ENCODE measurements around the gene CSTB. TPM values are rescaled to one million over a fixed set of nuclear protein-coding genes. Genes with fewer than 3 reads are reported as not detected.
A peak's percentile ranks its signal among the peaks of the same experiment; 100 is the strongest.

The CSTB gene
- total and polyA plus RNA-seq, 8 donors: 7.4 to 35.6 (median 14.1) TPM

DNA sequence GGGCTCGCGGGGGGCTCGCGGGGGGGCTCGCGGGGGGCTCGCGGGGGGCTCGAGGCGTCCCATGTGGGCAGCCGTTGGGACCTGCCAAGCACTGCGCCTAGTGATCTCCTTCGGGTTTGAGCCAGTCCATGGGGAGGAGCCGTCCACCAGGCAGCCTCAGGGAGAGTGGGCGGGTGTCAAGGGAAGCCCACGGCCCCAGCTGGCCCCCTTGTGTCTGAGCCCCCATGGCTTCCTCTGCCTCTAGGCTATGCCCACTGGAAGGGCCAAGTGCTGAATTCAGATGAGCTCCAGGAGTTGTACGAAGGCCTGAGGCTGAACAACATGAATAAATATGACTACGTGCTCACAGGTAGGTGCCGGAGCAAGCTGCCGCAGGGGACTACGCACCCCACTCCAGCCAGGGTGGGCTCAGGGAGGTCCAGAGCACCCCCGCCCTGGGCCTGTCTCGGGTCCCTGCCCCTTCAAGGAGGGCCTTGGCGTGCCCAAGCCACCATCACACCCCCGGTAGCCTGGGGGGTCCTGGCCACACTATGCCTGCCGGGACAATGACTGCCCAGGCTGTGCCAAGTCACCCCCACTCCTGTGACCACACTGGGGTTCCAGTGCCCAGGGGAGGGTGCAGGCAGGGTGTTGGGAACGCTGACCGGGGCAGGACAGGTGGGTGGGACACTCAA lies 34.5 kb downstream of the CSTB start:
- ATAC-seq (no peak), FAIRE-seq (no peak), DNase-seq (peak in 2 of 6 donors; percentile 40 to 76)
- TF ChIP-seq, protein P1, sequence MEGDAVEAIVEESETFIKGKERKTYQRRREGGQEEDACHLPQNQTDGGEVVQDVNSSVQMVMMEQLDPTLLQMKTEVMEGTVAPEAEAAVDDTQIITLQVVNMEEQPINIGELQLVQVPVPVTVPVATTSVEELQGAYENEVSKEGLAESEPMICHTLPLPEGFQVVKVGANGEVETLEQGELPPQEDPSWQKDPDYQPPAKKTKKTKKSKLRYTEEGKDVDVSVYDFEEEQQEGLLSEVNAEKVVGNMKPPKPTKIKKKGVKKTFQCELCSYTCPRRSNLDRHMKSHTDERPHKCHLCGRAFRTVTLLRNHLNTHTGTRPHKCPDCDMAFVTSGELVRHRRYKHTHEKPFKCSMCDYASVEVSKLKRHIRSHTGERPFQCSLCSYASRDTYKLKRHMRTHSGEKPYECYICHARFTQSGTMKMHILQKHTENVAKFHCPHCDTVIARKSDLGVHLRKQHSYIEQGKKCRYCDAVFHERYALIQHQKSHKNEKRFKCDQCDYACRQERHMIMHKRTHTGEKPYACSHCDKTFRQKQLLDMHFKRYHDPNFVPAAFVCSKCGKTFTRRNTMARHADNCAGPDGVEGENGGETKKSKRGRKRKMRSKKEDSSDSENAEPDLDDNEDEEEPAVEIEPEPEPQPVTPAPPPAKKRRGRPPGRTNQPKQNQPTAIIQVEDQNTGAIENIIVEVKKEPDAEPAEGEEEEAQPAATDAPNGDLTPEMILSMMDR (IDR thresholded peaks at IDR 0.05): no peak
- H3K36me3 ChIP-seq: peaks cover 0 to 40% (median 8%) of the 10 kb centered on the region in 3 donors
- H3K9me3 ChIP-seq: no peaks in the 10 kb centered on the region
- H3K27me3 ChIP-seq: no peaks in the 10 kb centered on the region
- no peak overlapping the region for H3K27ac ChIP-seq
- no peak overlapping the region for H3K4me3 ChIP-seq
- no peaks in the 10 kb centered on the region for H3K4me1 ChIP-seq
- WGBS, 2 donors: 70 to 91% methylated on average over 17 to 25 of the region's 28 CpGs
- intact Hi-C loops (cut with DNase I): no loop called here

DNA sequence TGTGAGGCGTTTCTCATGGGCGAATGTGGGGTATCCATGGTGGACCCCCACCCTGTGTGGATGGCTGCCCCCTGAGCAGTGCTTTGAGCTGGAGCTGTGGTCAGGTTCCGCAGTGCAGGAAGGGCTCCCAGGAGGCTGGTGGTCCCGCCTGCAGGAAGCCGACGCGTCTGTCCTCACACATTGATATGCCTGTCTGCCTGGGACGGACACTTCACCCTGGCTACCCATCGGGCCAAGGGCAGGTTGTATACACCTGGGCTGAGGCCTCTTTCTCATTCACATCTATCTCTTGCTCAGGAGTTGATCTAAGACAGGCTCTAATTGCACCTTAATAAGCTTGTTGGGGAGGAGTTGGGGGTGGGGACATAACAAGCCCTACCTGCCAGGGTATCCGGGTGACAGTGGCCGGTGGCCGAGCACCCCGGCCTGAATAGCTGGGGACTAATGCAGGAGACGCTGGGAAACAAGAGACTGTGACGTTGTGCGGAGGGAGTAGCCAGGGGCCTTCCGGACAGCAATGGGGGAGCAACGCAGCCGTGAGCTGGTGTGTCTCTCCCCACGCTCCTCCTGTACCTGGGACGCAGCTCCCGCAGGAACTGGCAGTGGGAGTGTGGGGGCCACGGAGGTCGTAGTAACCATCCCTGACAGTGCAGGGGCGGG lies 35.5 kb downstream of the CSTB start:
- Histone ChIP-seq H3K4me3 (no peak overlapping the region), H3K27ac (peak overlapping the region in 2 of 4 donors; percentile 38 to 48), H3K36me3 (peaks cover 0 to 31% (median under 1%) of the 10 kb centered on the region in 3 donors), H3K9me3 (no peaks in the 10 kb centered on the region), H3K27me3 (no peaks in the 10 kb centered on the region), H3K4me1 (no peaks in the 10 kb centered on the region)
- FAIRE-seq: no peak
- peak in 4 of 6 donors; percentile 55 to 87 (median 62) for DNase-seq
- TF ChIP-seq, protein P1 (IDR thresholded peaks at IDR 0.05): no peak
- ATAC-seq: peak; percentile 46 to 81 (median 71)
- intact Hi-C loops (cut with DNase I): no loop called here
- 43 to 63% methylated on average over 24 to 25 of the region's 25 CpGs for WGBS, 2 donors

DNA sequence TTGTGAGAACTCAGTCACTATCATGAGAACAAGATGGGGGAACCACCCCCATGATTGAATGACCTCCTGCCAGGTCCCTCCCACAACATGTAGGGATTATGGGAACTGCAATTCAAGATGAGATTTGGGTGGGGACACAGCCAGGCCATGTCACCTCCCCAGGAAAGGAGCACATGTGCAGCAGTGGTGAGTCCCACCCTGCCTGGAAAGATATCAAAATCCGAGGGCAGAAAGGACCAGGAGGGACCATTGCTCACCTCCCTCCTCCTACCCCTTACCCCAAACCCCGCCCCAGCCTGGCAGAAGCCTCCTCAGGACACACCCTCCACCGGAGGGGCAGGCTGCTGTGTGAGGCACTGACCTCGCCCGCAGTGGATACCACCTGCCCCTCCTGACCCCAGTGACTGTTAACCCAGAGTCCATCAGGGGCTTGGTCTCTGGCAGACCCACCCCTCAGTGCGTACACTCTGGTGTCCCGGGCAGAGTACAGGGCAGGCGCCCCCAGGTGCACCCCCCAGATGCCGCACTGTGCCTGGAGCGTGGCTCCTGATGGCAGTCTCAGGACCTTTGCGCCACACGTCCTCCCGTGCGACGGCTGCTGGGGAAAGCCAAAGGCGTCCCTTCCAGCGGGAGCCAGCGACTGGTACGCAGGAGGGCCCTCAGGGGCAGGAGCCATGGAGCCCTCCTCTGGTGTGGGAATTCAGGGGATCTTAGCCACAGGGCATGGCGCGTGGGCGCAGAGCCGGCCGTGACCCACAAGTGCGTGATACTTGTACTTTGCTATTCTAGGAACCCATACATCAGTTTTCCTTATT lies 36.3 kb downstream of the CSTB start:
- H3K27ac ChIP-seq: no peak overlapping the region
- ATAC-seq: peak in 3 of 4 donors; percentile 9 to 15 (median 15)
- 92 to 93% methylated on average over 25 of the region's 25 CpGs for WGBS, 2 donors
- H3K4me1 ChIP-seq: no peaks in the 10 kb centered on the region
- intact Hi-C loops (cut with DNase I): no loop called here
- no peaks in the 10 kb centered on the region for H3K9me3 ChIP-seq
- DNase-seq: peak in 2 of 6 donors; percentile 57 to 78
- H3K36me3 ChIP-seq: peaks cover 0 to 23% (median 0%) of the 10 kb centered on the region in 3 donors
- FAIRE-seq: no peak
- H3K27me3 ChIP-seq: no peaks in the 10 kb centered on the region
- H3K4me3 ChIP-seq: no peak overlapping the region
- TF ChIP-seq, protein P1 (IDR thresholded peaks at IDR 0.05): no peak

DNA sequence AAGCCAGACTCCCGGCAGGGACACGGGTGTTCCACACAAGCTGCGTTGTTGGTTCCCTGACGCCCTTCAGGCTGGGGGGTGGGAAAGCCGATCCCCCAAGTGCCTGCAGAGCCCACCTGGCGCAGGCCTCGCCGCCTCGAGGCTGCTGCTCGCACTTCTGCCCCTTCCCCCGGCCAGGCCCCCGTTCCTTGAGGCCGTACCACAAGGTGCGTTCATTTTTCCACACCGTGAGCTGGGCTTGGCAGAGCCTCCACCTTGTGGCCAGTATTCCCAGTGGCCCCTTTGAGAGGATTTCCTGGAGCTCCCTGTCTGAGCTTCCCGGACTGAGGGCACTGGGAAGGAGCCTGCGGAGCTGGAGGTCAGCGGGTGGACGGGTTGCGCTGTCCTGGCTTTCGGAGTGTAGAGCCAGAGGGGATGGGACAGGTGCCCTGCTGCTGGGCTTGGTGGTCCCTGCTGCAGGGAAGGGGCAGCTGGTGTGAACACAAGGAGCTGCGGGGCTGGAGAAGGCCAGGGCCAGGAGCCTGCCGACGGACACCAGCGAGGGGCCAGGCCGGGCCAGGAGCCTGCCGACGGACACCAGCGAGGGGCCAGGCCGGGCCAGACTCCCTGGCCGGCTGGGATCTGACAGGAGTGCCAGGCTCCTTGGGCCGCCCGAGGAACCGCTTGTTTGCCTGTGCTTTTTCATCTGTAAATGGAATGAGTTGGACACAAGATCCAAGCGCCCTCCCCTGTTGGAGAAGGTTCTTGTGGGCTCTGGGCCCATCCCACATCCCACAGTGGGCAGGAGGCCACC lies 38.8 kb downstream of the CSTB start:
- Histone ChIP-seq H3K9me3 (no peaks in the 10 kb centered on the region), H3K4me3 (no peak overlapping the region), H3K27me3 (no peaks in the 10 kb centered on the region), H3K36me3 (peaks cover 0 to 11% (median 0%) of the 10 kb centered on the region in 3 donors), H3K4me1 (peaks cover 6 to 11% (median 10%) of the 10 kb centered on the region in 3 donors), H3K27ac (no peak overlapping the region)
- TF ChIP-seq, protein P1 (IDR thresholded peaks at IDR 0.05): no peak
- intact Hi-C loops (cut with DNase I): no loop called here
- DNase-seq: peak in 1 of 6 donors; percentile 61
- no peak for ATAC-seq
- 92 to 95% methylated on average over 34 to 35 of the region's 35 CpGs for WGBS, 2 donors
- FAIRE-seq: no peak
